ENCODE measurements around the gene RPS6KL1.

The RPS6KL1 gene

GRCh38 chr14:74956280-74957072 lies 33.4 kb upstream of the RPS6KL1 start:
- no peak for TF ChIP-seq CTCF (IDR thresholded peaks at IDR 0.05; ENCODE audit: low read depth, low read length)
- Histone ChIP-seq H3K4me3 (ENCODE audit: low read depth, low read length) (no peak overlapping the region), H3K36me3 (no peaks in the 10 kb centered on the region), H3K9me3 (no peaks in the 10 kb centered on the region), H3K4me1 (peaks cover 4% of the 10 kb centered on the region; the same call in 1 of the 2 replicates), H3K27me3 (no peaks in the 10 kb centered on the region)
- no peak for DNase-seq

- H3K27me3 ChIP-seq: no peaks in the 10 kb centered on the region
- no peak for TF ChIP-seq CTCF (IDR thresholded peaks at IDR 0.05; ENCODE audit: low read depth, low read length)
- H3K4me3 ChIP-seq (ENCODE audit: low read depth, low read length): peak overlapping the region; percentile 82
- no peaks in the 10 kb centered on the region for H3K9me3 ChIP-seq
- H3K4me1 ChIP-seq: peaks cover 4% of the 10 kb centered on the region; the same call in 1 of the 2 replicates
- no peak for DNase-seq
- H3K36me3 ChIP-seq: no peaks in the 10 kb centered on the region
Measured at GRCh38 chr14:74956027-74956279, 32.9 kb upstream of the RPS6KL1 start.

- no peak for TF ChIP-seq CTCF (IDR thresholded peaks at IDR 0.05; ENCODE audit: low read depth, low read length)
- H3K4me1 ChIP-seq: peaks cover 4% of the 10 kb centered on the region; the same call in 1 of the 2 replicates
- H3K36me3 ChIP-seq: no peaks in the 10 kb centered on the region
- peak; percentile 86 for DNase-seq
- no peaks in the 10 kb centered on the region for H3K27me3 ChIP-seq
- H3K9me3 ChIP-seq: no peaks in the 10 kb centered on the region
- H3K4me3 ChIP-seq (ENCODE audit: low read depth, low read length): peak within 1 kb of the TSS; percentile 82
Measured at GRCh38 chr14:74955229-74956026, 32.4 kb upstream of the RPS6KL1 start, which contains the start of gene PGF. PGF (minus strand) TSS chr14:74955597; CDS start chr14:74955242, 355 bp downstream.

- Histone ChIP-seq H3K4me1 (peaks cover 4% of the 10 kb centered on the region; the same call in 1 of the 2 replicates), H3K36me3 (no peaks in the 10 kb centered on the region), H3K27me3 (no peaks in the 10 kb centered on the region), H3K9me3 (no peaks in the 10 kb centered on the region), H3K4me3 (ENCODE audit: low read depth, low read length) (peak overlapping the region; percentile 82)
- DNase-seq: no peak
- no peak for TF ChIP-seq CTCF (IDR thresholded peaks at IDR 0.05; ENCODE audit: low read depth, low read length)
Measured at GRCh38 chr14:74954947-74955228, 31.8 kb upstream of the RPS6KL1 start.

GRCh38 chr14:74954232-74954946 lies 31.3 kb upstream of the RPS6KL1 start:
- peak overlapping the region; percentile 82 for H3K4me3 ChIP-seq (ENCODE audit: low read depth, low read length)
- peak; percentile 91 for DNase-seq
- H3K27me3 ChIP-seq: no peaks in the 10 kb centered on the region
- H3K9me3 ChIP-seq: no peaks in the 10 kb centered on the region
- peaks cover 4% of the 10 kb centered on the region; the same call in 1 of the 2 replicates for H3K4me1 ChIP-seq
- TF ChIP-seq CTCF (IDR thresholded peaks at IDR 0.05; ENCODE audit: low read depth, low read length): no peak
- no peaks in the 10 kb centered on the region for H3K36me3 ChIP-seq

All from BE2C (cell line).